ENCODE data around the gene PDE10A.
"Not testable (repeated sequence)": the region's sequence is repeated elsewhere in the genome, so short reads cannot be mapped to it uniquely, and the experiment has no call there.

The PDE10A gene

GRCh38 chr6:165469483-165469882 lies 193.6 kb downstream of the PDE10A start:
- Histone ChIP-seq H3K4me3 (ENCODE audit: low read depth, low read length) (no peak overlapping the region), H3K4me1 (ENCODE audit: control insufficient read depth, insufficient read depth, low read length, unreplicated experiment) (no peaks in the 10 kb centered on the region), H2AFZ (ENCODE audit: low read length, unreplicated experiment) (no peak overlapping the region), H3K79me2 (ENCODE audit: control insufficient read depth, insufficient read depth, low read length, unreplicated experiment) (no peaks in the 10 kb centered on the region), H3K36me3 (ENCODE audit: insufficient read depth, low read length) (no peaks in the 10 kb centered on the region; the same call in 1 of the 2 replicates), H3K27ac (ENCODE audit: low read depth, low read length) (no peak overlapping the region), H3K27me3 (ENCODE audit: insufficient read depth, low read length) (no peaks in the 10 kb centered on the region)

- no peak overlapping the region for H3K27ac ChIP-seq (ENCODE audit: low read depth, low read length)
- H3K36me3 ChIP-seq (ENCODE audit: insufficient read depth, low read length), result no peaks in the 10 kb centered on the region; the same call in 1 of the 2 replicates
- no peaks in the 10 kb centered on the region for H3K4me1 ChIP-seq (ENCODE audit: control insufficient read depth, insufficient read depth, low read length, unreplicated experiment)
- no peak overlapping the region for H2AFZ ChIP-seq (ENCODE audit: low read length, unreplicated experiment)
- no peaks in the 10 kb centered on the region for H3K27me3 ChIP-seq (ENCODE audit: insufficient read depth, low read length)
- no peak overlapping the region for H3K4me3 ChIP-seq (ENCODE audit: low read depth, low read length)
- no peaks in the 10 kb centered on the region for H3K79me2 ChIP-seq (ENCODE audit: control insufficient read depth, insufficient read depth, low read length, unreplicated experiment)
These were observed 194.5 kb downstream of the PDE10A start for GRCh38 chr6:165468340-165469235.

GRCh38 chr6:165463499-165463898 lies 199.5 kb downstream of the PDE10A start:
- H3K27ac ChIP-seq (ENCODE audit: low read depth, low read length); H3K79me2 ChIP-seq (ENCODE audit: control insufficient read depth, insufficient read depth, low read length, unreplicated experiment); H3K36me3 ChIP-seq (ENCODE audit: insufficient read depth, low read length); H2AFZ ChIP-seq (ENCODE audit: low read length, unreplicated experiment); H3K27me3 ChIP-seq (ENCODE audit: insufficient read depth, low read length); H3K4me1 ChIP-seq (ENCODE audit: control insufficient read depth, insufficient read depth, low read length, unreplicated experiment); H3K4me3 ChIP-seq (ENCODE audit: low read depth, low read length): not testable (repeated sequence)

- H3K27me3 ChIP-seq (ENCODE audit: insufficient read depth, low read length); H3K4me3 ChIP-seq (ENCODE audit: low read depth, low read length); H3K36me3 ChIP-seq (ENCODE audit: insufficient read depth, low read length); H3K79me2 ChIP-seq (ENCODE audit: control insufficient read depth, insufficient read depth, low read length, unreplicated experiment); H3K27ac ChIP-seq (ENCODE audit: low read depth, low read length); H2AFZ ChIP-seq (ENCODE audit: low read length, unreplicated experiment); H3K4me1 ChIP-seq (ENCODE audit: control insufficient read depth, insufficient read depth, low read length, unreplicated experiment): not testable (repeated sequence)
These were observed 203.3 kb downstream of the PDE10A start for GRCh38 chr6:165459605-165460301.

GRCh38 chr6:165458134-165458533 lies 204.9 kb downstream of the PDE10A start:
- H3K27me3 ChIP-seq (ENCODE audit: insufficient read depth, low read length), result no peaks in the 10 kb centered on the region
- no peak overlapping the region for H2AFZ ChIP-seq (ENCODE audit: low read length, unreplicated experiment)
- no peaks in the 10 kb centered on the region for H3K4me1 ChIP-seq (ENCODE audit: control insufficient read depth, insufficient read depth, low read length, unreplicated experiment)
- H3K79me2 ChIP-seq (ENCODE audit: control insufficient read depth, insufficient read depth, low read length, unreplicated experiment), result no peaks in the 10 kb centered on the region
- H3K27ac ChIP-seq (ENCODE audit: low read depth, low read length), result no peak overlapping the region
- H3K4me3 ChIP-seq (ENCODE audit: low read depth, low read length), result no peak overlapping the region
- H3K36me3 ChIP-seq (ENCODE audit: insufficient read depth, low read length), result no peaks in the 10 kb centered on the region

- H3K27ac ChIP-seq (ENCODE audit: low read depth, low read length), result no peak overlapping the region
- H2AFZ ChIP-seq (ENCODE audit: low read length, unreplicated experiment), result no peak overlapping the region
- no peaks in the 10 kb centered on the region for H3K79me2 ChIP-seq (ENCODE audit: control insufficient read depth, insufficient read depth, low read length, unreplicated experiment)
- no peaks in the 10 kb centered on the region for H3K4me1 ChIP-seq (ENCODE audit: control insufficient read depth, insufficient read depth, low read length, unreplicated experiment)
- H3K4me3 ChIP-seq (ENCODE audit: low read depth, low read length), result no peak overlapping the region
- H3K27me3 ChIP-seq (ENCODE audit: insufficient read depth, low read length), result no peaks in the 10 kb centered on the region
- H3K36me3 ChIP-seq (ENCODE audit: insufficient read depth, low read length), result no peaks in the 10 kb centered on the region
These were observed 206.8 kb downstream of the PDE10A start for GRCh38 chr6:165456286-165456685.

- H3K4me3 ChIP-seq (ENCODE audit: low read depth, low read length), result no peak overlapping the region
- H3K27ac ChIP-seq (ENCODE audit: low read depth, low read length), result no peak overlapping the region
- H3K36me3 ChIP-seq (ENCODE audit: insufficient read depth, low read length), result no peaks in the 10 kb centered on the region
- H3K79me2 ChIP-seq (ENCODE audit: control insufficient read depth, insufficient read depth, low read length, unreplicated experiment), result no peaks in the 10 kb centered on the region
- no peaks in the 10 kb centered on the region for H3K27me3 ChIP-seq (ENCODE audit: insufficient read depth, low read length)
- no peaks in the 10 kb centered on the region for H3K4me1 ChIP-seq (ENCODE audit: control insufficient read depth, insufficient read depth, low read length, unreplicated experiment)
- H2AFZ ChIP-seq (ENCODE audit: low read length, unreplicated experiment), result no peak overlapping the region
These were observed 207.6 kb downstream of the PDE10A start for GRCh38 chr6:165455488-165455887.

- Histone ChIP-seq H3K4me3 (ENCODE audit: low read depth, low read length) (no peak overlapping the region), H3K4me1 (ENCODE audit: control insufficient read depth, insufficient read depth, low read length, unreplicated experiment) (no peaks in the 10 kb centered on the region), H3K27me3 (ENCODE audit: insufficient read depth, low read length) (no peaks in the 10 kb centered on the region), H3K36me3 (ENCODE audit: insufficient read depth, low read length) (no peaks in the 10 kb centered on the region), H2AFZ (ENCODE audit: low read length, unreplicated experiment) (no peak overlapping the region), H3K27ac (ENCODE audit: low read depth, low read length) (no peak overlapping the region), H3K79me2 (ENCODE audit: control insufficient read depth, insufficient read depth, low read length, unreplicated experiment) (no peaks in the 10 kb centered on the region)
These were observed 209.6 kb downstream of the PDE10A start for GRCh38 chr6:165453395-165453794.

GRCh38 chr6:165451838-165452237 lies 211.2 kb downstream of the PDE10A start:
- no peaks in the 10 kb centered on the region for H3K27me3 ChIP-seq (ENCODE audit: insufficient read depth, low read length)
- H3K27ac ChIP-seq (ENCODE audit: low read depth, low read length), result no peak overlapping the region
- H2AFZ ChIP-seq (ENCODE audit: low read length, unreplicated experiment), result no peak overlapping the region
- H3K4me1 ChIP-seq (ENCODE audit: control insufficient read depth, insufficient read depth, low read length, unreplicated experiment), result no peaks in the 10 kb centered on the region
- H3K36me3 ChIP-seq (ENCODE audit: insufficient read depth, low read length), result no peaks in the 10 kb centered on the region
- H3K4me3 ChIP-seq (ENCODE audit: low read depth, low read length), result no peak overlapping the region
- H3K79me2 ChIP-seq (ENCODE audit: control insufficient read depth, insufficient read depth, low read length, unreplicated experiment), result no peaks in the 10 kb centered on the region

GRCh38 chr6:165448210-165448609 lies 214.8 kb downstream of the PDE10A start:
- H3K27ac ChIP-seq (ENCODE audit: low read depth, low read length), result no peak overlapping the region
- H2AFZ ChIP-seq (ENCODE audit: low read length, unreplicated experiment), result no peak overlapping the region
- no peaks in the 10 kb centered on the region for H3K36me3 ChIP-seq (ENCODE audit: insufficient read depth, low read length)
- no peaks in the 10 kb centered on the region for H3K27me3 ChIP-seq (ENCODE audit: insufficient read depth, low read length)
- H3K79me2 ChIP-seq (ENCODE audit: control insufficient read depth, insufficient read depth, low read length, unreplicated experiment), result no peaks in the 10 kb centered on the region
- H3K4me3 ChIP-seq (ENCODE audit: low read depth, low read length), result no peak overlapping the region
- no peaks in the 10 kb centered on the region for H3K4me1 ChIP-seq (ENCODE audit: control insufficient read depth, insufficient read depth, low read length, unreplicated experiment)

GRCh38 chr6:165447141-165447540 lies 215.9 kb downstream of the PDE10A start:
- no peak overlapping the region for H3K27ac ChIP-seq (ENCODE audit: low read depth, low read length)
- H2AFZ ChIP-seq (ENCODE audit: low read length, unreplicated experiment), result no peak overlapping the region
- H3K36me3 ChIP-seq (ENCODE audit: insufficient read depth, low read length), result no peaks in the 10 kb centered on the region
- H3K79me2 ChIP-seq (ENCODE audit: control insufficient read depth, insufficient read depth, low read length, unreplicated experiment), result no peaks in the 10 kb centered on the region
- H3K27me3 ChIP-seq (ENCODE audit: insufficient read depth, low read length), result no peaks in the 10 kb centered on the region
- no peaks in the 10 kb centered on the region for H3K4me1 ChIP-seq (ENCODE audit: control insufficient read depth, insufficient read depth, low read length, unreplicated experiment)
- H3K4me3 ChIP-seq (ENCODE audit: low read depth, low read length), result no peak overlapping the region

Measured in ACC112 (cell line).